BJ (cell line): ENCODE data around the gene LRPAP1. TPM values are rescaled to one million over a fixed set of nuclear protein-coding genes. Genes with fewer than 3 reads are reported as not detected.

Experiments
- CTCF ChIA-PET: fragments of 350-600 bp; formaldehyde crosslinking; extraction: SDS; loops from one replicate; lab custom pipeline; 2021; ENCODE audit warnings: antibody characterized with exemption, inconsistent platforms; lab: Yijun Ruan, JAX
- POLR2A ChIA-PET: fragments of 300-600 bp; sonication (Branson Sonifier 250); formaldehyde crosslinking; extraction: SDS; loops from one replicate; lab custom pipeline; 2021; ENCODE audit warnings: antibody characterized with exemption; lab: Charles Lee
- DNase-seq: peaks from one replicate; pipeline ENCODE4 v3.0.0-alpha.2; 2011; ENCODE audit warnings: low read depth
- H3K27me3 ChIP-seq: 2 replicates; pipeline ENCODE4 v1.6.0; 2011; ENCODE audit warnings: low read length; ENCODE audit not compliant: control insufficient read depth, insufficient read depth
- H3K36me3 ChIP-seq: 2 replicates; pipeline ENCODE4 v1.5.1; 2011; ENCODE audit warnings: low read length; ENCODE audit not compliant: control insufficient read depth, insufficient read depth
- H3K4me3 ChIP-seq: 2 replicates; pipeline ENCODE4 v1.5.1; 2011; ENCODE audit warnings: low read depth, mild to moderate bottlenecking, control low read depth, low read length
- polyA plus RNA-seq: library from polyadenylated mRNA; depleted of rRNA; stranded (reverse); fragments of >200 nt; gene quantifications from 2 replicates; pipeline ENCODE4 v1.2.3, GENCODE V29; 2011
- TF ChIP-seq, protein P1 (sequence below): IDR thresholded peaks from 2 replicates; pipeline ENCODE4 v1.5.1; 2011; ENCODE audit warnings: low read depth, mild to moderate bottlenecking, control low read depth, inconsistent platforms, low read length, moderate library complexity; ENCODE audit not compliant: insufficient read depth

The LRPAP1 gene
- polyA plus RNA-seq, 1 experiment = 275 TPM

DNA sequence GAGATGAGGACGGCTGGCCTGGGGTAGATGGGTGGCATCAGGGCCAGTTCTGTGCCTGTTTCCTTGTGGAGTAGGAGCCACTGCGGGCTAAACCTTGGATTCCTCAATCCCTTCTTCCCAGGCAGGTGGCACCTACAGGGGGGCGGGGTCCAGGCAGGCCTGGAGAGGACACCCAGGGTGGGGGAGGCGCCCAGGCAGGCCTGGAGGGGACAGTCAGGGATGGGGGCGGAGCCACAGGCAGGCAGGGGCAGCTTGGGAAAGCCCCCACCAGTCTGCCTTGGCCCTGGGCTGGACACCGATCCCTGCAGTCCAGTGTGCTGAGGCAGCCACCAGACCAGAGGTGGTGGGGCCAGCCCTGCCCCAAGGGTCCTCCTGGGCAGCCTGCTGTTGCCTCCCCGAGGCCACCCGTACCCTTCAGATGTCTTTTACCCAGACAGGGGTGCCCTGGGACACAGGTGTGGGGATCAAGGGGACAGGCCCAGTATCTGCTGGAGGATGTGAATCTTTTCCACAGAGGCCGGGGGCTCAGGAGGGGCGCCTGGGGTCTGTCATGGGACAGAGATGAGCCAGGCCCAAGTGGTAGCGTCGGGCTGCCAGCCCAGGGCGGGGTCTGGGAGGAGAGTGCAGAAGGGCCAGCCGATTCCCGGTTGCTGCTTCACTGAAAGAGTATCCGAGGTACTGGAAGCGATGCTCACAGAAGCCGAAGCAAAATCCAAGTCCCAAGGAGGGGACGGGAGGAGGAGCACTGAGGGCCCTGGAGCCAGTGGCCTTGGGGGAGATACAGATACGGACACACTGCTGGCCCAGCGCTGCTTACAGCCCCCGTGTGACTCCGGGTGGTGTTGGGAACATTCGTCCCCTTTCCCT, 34.5 kb downstream of the LRPAP1 start:
- H3K36me3 ChIP-seq = no peaks in the 10 kb centered on the region; the same call in 1 of the 2 replicates
- no peaks in the 10 kb centered on the region; the same call in 1 of the 2 replicates for H3K27me3 ChIP-seq
- DNase-seq = no peak
- H3K4me3 ChIP-seq = no peak overlapping the region
- ChIA-PET CTCF (no interaction called here), POLR2A (no interaction called here)
- TF ChIP-seq, protein P1, sequence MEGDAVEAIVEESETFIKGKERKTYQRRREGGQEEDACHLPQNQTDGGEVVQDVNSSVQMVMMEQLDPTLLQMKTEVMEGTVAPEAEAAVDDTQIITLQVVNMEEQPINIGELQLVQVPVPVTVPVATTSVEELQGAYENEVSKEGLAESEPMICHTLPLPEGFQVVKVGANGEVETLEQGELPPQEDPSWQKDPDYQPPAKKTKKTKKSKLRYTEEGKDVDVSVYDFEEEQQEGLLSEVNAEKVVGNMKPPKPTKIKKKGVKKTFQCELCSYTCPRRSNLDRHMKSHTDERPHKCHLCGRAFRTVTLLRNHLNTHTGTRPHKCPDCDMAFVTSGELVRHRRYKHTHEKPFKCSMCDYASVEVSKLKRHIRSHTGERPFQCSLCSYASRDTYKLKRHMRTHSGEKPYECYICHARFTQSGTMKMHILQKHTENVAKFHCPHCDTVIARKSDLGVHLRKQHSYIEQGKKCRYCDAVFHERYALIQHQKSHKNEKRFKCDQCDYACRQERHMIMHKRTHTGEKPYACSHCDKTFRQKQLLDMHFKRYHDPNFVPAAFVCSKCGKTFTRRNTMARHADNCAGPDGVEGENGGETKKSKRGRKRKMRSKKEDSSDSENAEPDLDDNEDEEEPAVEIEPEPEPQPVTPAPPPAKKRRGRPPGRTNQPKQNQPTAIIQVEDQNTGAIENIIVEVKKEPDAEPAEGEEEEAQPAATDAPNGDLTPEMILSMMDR = no peak

DNA sequence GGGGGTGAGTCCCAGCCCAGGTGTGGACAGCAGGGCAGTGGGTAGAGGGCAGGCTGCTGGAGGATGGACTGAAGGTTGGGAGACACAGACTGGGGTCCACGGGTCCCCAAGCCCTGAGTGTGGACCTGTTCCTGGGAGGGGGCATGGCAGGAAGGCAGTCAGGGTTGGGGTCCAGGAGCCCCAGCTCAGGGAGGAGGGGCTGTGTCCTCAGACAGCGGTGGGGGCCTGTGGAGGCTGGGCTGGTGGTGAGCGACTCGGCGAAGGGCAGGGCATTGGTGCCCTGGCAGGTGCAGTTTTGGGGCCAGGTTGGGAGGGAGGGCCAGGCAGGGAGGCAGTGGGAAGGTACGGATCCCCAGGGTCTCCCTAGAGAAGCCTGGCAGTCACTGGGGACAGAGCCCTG, 35.1 kb downstream of the LRPAP1 start:
- Histone ChIP-seq H3K4me3 (no peak overlapping the region), H3K36me3 (no peaks in the 10 kb centered on the region; the same call in 1 of the 2 replicates), H3K27me3 (no peaks in the 10 kb centered on the region; the same call in none of the 2 replicates)
- no peak for DNase-seq
- ChIA-PET POLR2A (no interaction called here), CTCF (no interaction called here)
- TF ChIP-seq, protein P1 = no peak

DNA sequence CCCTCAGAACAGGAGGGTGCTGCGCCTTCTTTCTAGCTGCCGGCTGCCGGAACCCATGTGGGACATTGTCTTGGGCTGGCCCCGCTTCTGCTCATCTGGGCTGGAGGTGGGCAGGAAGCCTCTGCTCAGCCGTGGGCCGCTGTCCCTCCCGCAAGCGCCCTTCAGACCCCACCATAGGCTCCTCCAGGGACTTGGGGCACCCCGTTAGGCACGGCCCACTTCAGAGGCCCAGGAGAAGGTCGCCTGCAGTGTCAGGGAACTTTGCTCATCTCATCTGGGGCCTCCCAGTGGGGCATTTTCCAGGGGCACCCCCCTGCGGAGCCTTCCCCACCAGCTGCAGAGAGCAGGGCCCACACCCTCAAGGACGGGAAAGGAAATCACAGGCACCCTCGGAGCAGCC, 36.2 kb downstream of the LRPAP1 start:
- POLR2A ChIA-PET = no interaction called here
- CTCF ChIA-PET = interaction anchor here (1.5 kb wide), 1 partner anchor 15 kb away, joined by 9 read pairs; no protein-coding TSS in a partner anchor
- no peak for DNase-seq

DNA sequence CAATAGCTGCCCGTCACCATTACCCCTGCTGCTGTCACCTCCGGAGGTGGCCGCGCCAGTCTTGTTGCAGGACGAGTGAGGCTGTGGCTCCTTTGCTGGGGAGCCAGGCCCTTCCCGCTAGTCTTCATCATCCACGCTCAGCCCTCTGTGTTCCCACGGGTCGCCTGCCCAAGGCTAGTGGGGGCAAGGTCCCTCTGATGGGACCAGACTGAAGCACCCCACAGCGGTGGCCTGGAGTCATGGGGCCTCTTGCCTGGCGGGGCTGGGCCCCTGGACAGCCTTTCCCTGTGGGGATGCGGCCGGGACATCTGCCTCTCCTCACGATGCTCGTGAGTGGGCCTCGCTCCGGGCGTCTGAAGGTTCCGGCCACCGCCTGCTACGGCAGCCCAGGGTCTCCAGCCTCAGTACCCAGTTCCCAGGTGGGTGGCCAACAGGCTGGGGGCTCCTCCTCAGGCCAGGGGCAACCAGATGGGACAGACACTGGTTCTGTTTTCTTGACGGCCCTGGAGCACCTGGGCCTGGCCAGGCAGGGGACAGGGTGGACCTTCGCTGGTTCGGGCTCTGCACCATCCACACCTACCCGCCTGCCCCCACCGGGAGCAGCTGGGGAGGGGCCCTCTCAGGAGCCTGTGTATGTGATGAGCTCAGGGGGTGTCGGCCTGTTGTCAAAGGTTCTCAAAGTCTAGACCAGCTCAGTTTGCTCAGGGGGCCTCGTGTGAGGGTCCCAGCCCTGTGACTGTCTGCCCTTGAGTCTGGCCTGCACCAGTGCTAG, 36.8 kb downstream of the LRPAP1 start:
- Histone ChIP-seq H3K36me3 (no peaks in the 10 kb centered on the region; the same call in 1 of the 2 replicates), H3K4me3 (no peak overlapping the region), H3K27me3 (peaks cover 2% of the 10 kb centered on the region)
- ChIA-PET POLR2A (no interaction called here), CTCF (interaction anchor here (1.5 kb wide), 1 partner anchor 15 kb away, joined by 9 read pairs; no protein-coding TSS in a partner anchor)
- no peak for DNase-seq
- TF ChIP-seq, protein P1 = no peak

More for the DNA sequence above, 36.2 kb downstream of the LRPAP1 start:
- H3K36me3 ChIP-seq = no peaks in the 10 kb centered on the region; the same call in 1 of the 2 replicates
- no peak overlapping the region for H3K4me3 ChIP-seq
- TF ChIP-seq, protein P1 = no peak
- peaks cover 2% of the 10 kb centered on the region for H3K27me3 ChIP-seq

DNA sequence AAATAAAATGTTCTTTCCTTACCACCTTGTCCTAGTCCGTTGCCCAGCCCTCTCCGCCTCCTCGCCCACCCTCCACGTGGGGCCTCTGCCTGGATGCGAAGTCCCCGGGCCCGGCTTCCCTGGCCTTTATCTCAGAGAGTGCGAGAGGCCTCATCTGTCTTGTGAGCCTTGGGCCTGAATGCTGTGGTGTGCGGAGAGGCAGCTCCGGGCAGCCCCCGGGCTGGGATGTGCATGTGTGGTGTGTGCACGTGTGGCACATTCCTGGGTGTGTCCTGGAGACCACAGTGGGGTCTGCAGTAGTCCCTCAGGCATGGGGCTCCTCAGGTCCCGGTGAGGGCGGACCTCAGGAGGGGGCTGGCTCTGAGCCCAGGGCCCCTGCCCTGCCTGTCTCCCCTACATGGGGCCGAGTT, 37.8 kb downstream of the LRPAP1 start:
- DNase-seq = no peak
- POLR2A ChIA-PET = no interaction called here

More for the DNA sequence above, 37.8 kb downstream of the LRPAP1 start:
- CTCF ChIA-PET = interaction anchor here (1.3 kb wide), 1 partner anchor 14 kb away, joined by 5 read pairs; no protein-coding TSS in a partner anchor
- H3K4me3 ChIP-seq = no peak overlapping the region
- no peaks in the 10 kb centered on the region for H3K36me3 ChIP-seq
- TF ChIP-seq, protein P1 = no peak
- H3K27me3 ChIP-seq = peaks cover 2% of the 10 kb centered on the region
